Mesendoderm (in vitro differentiated cells): ENCODE data around the gene CCDC127.
"Not testable (repeated sequence)": the region's sequence is repeated elsewhere in the genome, so short reads cannot be mapped to it uniquely, and the experiment has no call there.

Experiments
- DNase-seq: peaks from one replicate; pipeline ENCODE4 v3.0.0; 2013
- H2AK5ac ChIP-seq: 2 replicates; pipeline ENCODE4 v1.6.1; 2013; ENCODE audit warnings: low read length, inconsistent platforms
- H2BK120ac ChIP-seq: 2 replicates; pipeline ENCODE4 v1.6.1; 2013; ENCODE audit warnings: low read depth, mild to moderate bottlenecking, low read length, moderate library complexity, mixed read lengths
- H2BK15ac ChIP-seq: replicated peaks from 2 replicates; pipeline ENCODE4 v1.6.1; 2013; ENCODE audit warnings: low read depth, mild to moderate bottlenecking, moderate library complexity
- H2BK5ac ChIP-seq: 2 replicates; pipeline ENCODE4 v1.6.1; 2013; ENCODE audit warnings: low read length, inconsistent platforms
- H3K18ac ChIP-seq: 2 replicates; pipeline ENCODE4 v1.6.1; 2013; ENCODE audit warnings: mild to moderate bottlenecking, low read length, mixed read lengths
- H3K23ac ChIP-seq: one replicate; pipeline ENCODE4 v1.6.1; 2013; ENCODE audit warnings: low read length
- H3K27ac ChIP-seq: 2 replicates; pipeline ENCODE4 v1.5.1; 2013; ENCODE audit warnings: low read depth, mild to moderate bottlenecking, inconsistent platforms, low read length, moderate library complexity
- H3K27me3 ChIP-seq: 2 replicates; pipeline ENCODE4 v1.6.1; 2013; ENCODE audit warnings: low read length, control low read depth, mild to moderate bottlenecking, inconsistent platforms; ENCODE audit not compliant: insufficient read depth, poor library complexity
- H3K36me3 ChIP-seq: 2 replicates; pipeline ENCODE4 v1.6.1; 2013; ENCODE audit warnings: low read length, inconsistent platforms; ENCODE audit not compliant: control insufficient read depth, insufficient read depth
- H3K4ac ChIP-seq: one replicate; pipeline ENCODE4 v1.6.1; 2013; ENCODE audit warnings: low read depth, mild to moderate bottlenecking, low read length, moderate library complexity
- H3K4me1 ChIP-seq: 2 replicates; pipeline ENCODE4 v1.6.1; 2013; ENCODE audit warnings: low read depth, low read length, inconsistent platforms; ENCODE audit not compliant: control insufficient read depth
- H3K4me2 ChIP-seq: 2 replicates; pipeline ENCODE4 v1.6.1; 2013; ENCODE audit warnings: low read length
- H3K4me3 ChIP-seq: 2 replicates; pipeline ENCODE4 v1.5.1; 2013; ENCODE audit warnings: mild to moderate bottlenecking, low read length
- H3K56ac ChIP-seq: one replicate; pipeline ENCODE4 v1.6.1; 2013; ENCODE audit warnings: low read length
- H3K79me1 ChIP-seq: 2 replicates; pipeline ENCODE4 v1.6.1; 2013; ENCODE audit warnings: low read length, inconsistent platforms
- H3K79me2 ChIP-seq: 2 replicates; pipeline ENCODE4 v1.6.1; 2013; ENCODE audit warnings: mild to moderate bottlenecking, low read length; ENCODE audit not compliant: control insufficient read depth, insufficient read depth
- H3K9ac ChIP-seq: 2 replicates; pipeline ENCODE4 v1.6.1; 2013; ENCODE audit warnings: low read length, inconsistent platforms
- H4K5ac ChIP-seq: one replicate; pipeline ENCODE4 v1.6.1; 2013; ENCODE audit warnings: low read length
- H4K8ac ChIP-seq: one replicate; pipeline ENCODE4 v1.6.1; 2013; ENCODE audit warnings: low read depth, mild to moderate bottlenecking, control low read depth, low read length, moderate library complexity
- WGBS: extraction: QIAGEN DNeasy Blood & Tissue Kit; methylation state at CpG from one replicate; pipeline ENCODE4 v1.1.7; 2013; ENCODE audit warnings: low lambda C conversion rate, missing lambda C conversion rate; ENCODE audit not compliant: insufficient coverage; ENCODE audit errors: extremely low coverage; 5-methylcytosine and 5-hydroxymethylcytosine counted together

CCDC127 gene

DNA sequence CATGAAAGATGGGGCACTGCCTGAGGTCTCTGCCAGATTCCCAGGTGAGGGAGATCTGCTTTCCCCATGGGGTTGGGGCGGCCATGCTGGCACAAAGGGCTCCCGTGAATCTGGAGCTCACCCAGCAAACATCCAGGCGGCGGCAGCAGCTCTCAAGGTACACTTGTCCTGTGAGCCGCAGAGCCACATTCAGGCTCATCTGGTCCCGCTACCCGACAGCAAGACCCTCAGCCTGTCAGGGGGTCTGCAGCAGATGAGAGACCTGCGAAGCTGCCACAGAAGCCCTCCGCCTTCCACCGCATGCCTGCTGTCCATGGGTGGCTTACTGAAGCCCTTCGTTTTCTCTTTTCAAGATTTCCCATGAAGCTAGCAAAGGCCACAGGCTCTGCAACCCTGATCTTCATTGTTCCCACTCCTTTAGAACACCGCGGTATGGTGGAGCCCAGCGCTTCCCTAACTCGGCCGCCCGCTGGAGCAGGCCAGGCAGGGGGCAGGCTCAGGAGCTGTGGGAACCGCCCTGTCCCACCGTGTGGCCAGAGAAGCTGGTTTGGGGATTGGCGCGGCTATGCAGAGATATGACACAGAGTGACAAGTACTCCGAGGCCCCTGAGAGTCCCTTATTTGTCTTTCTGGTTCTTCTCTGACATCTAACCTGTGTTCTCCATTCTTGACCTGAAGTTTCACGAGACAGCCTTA, 17.9 kb downstream of the CCDC127 start:
- H2BK15ac ChIP-seq: no peak overlapping the region
- DNase-seq: no peak

DNA sequence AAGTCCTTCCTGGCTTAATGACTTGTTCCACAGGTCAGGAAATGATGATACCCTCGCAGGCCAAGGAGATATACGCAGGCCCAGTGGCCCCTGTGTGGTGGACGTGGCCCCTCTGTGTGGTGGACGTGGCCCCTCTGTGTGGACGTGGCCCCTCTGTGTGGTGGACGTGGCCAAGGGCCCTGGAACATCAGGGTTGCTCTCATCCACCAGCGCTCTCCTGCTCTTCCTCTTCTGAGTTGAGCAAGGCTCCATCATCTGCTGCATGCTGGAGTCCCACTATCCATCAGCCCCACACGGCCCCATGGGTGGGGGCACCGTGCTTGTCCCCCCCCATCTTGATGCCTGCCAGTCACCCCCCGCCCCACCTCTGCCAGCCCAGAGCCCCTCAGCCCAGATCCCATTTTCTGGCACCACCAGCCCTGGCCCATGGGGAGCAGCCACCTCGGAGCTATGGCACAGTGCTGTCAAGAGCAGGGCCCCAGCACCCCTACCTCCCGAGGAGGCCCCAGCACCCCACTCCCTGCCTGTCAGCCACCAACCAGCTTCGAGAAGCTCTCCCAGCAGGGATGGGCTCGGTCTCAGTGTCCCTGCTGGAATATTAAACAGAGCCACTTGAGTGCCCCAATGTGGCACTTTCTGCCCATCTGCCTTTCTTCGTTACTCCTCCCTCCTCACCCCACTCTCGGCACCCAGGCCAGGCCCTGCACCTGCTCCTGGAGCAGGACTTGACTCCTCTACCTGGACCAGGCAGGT, 18.6 kb downstream of the CCDC127 start:
- Histone ChIP-seq H3K4ac (no peak overlapping the region), H3K9ac (no peak overlapping the region), H3K4me3 (no peak overlapping the region), H3K4me1 (no peaks in the 10 kb centered on the region), H3K36me3 (peaks cover 2% of the 10 kb centered on the region), H2BK5ac (no peak overlapping the region), H4K5ac (no peak overlapping the region), H3K23ac (no peak overlapping the region), H3K18ac (no peak overlapping the region), H3K27ac (no peak overlapping the region), H2BK120ac (no peak overlapping the region), H2BK15ac (no peak overlapping the region), H3K4me2 (no peak overlapping the region), H3K79me1 (peaks cover 2% of the 10 kb centered on the region), H3K79me2 (no peaks in the 10 kb centered on the region), H3K27me3 (no peaks in the 10 kb centered on the region), H2AK5ac (no peak overlapping the region), H3K56ac (no peak overlapping the region), H4K8ac (no peak overlapping the region)
- no peak for DNase-seq
- no CpG with 5 or more reads among the region's 16 CpGs for WGBS

More for the DNA sequence above, 17.9 kb downstream of the CCDC127 start:
- Histone ChIP-seq H3K4me3 (no peak overlapping the region), H2BK5ac (no peak overlapping the region), H3K9ac (no peak overlapping the region), H3K4me1 (no peaks in the 10 kb centered on the region), H4K8ac (no peak overlapping the region), H3K36me3 (peaks cover 2% of the 10 kb centered on the region), H3K4ac (no peak overlapping the region), H4K5ac (no peak overlapping the region), H3K79me2 (no peaks in the 10 kb centered on the region), H3K56ac (no peak overlapping the region), H3K4me2 (no peak overlapping the region), H3K18ac (no peak overlapping the region), H3K79me1 (peaks cover 2% of the 10 kb centered on the region), H3K27ac (no peak overlapping the region), H3K23ac (no peak overlapping the region), H2BK120ac (no peak overlapping the region), H3K27me3 (no peaks in the 10 kb centered on the region), H2AK5ac (no peak overlapping the region)
- WGBS: no CpG with 5 or more reads among the region's 23 CpGs

GRCh38 chr5:198516-199196, 19.3 kb downstream of the CCDC127 start:
- H3K9ac ChIP-seq: no peak overlapping the region
- no CpG with 5 or more reads among the region's 21 CpGs for WGBS
- no peak overlapping the region for H3K4ac ChIP-seq
- H3K27me3 ChIP-seq: no peaks in the 10 kb centered on the region
- H2BK5ac ChIP-seq: no peak overlapping the region
- H3K36me3 ChIP-seq: no peaks in the 10 kb centered on the region
- no peak overlapping the region for H3K18ac ChIP-seq
- no peak overlapping the region for H2BK120ac ChIP-seq
- H2AK5ac ChIP-seq: no peak overlapping the region
- H3K79me1 ChIP-seq: peaks cover 2% of the 10 kb centered on the region
- no peaks in the 10 kb centered on the region for H3K79me2 ChIP-seq
- no peak overlapping the region for H3K56ac ChIP-seq
- no peak overlapping the region for H3K23ac ChIP-seq
- no peak overlapping the region for H3K4me2 ChIP-seq
- DNase-seq: no peak
- no peak overlapping the region for H3K4me3 ChIP-seq
- H3K4me1 ChIP-seq: no peaks in the 10 kb centered on the region
- no peak overlapping the region for H2BK15ac ChIP-seq
- H4K5ac ChIP-seq: no peak overlapping the region
- no peak overlapping the region for H3K27ac ChIP-seq
- H4K8ac ChIP-seq: no peak overlapping the region

DNA sequence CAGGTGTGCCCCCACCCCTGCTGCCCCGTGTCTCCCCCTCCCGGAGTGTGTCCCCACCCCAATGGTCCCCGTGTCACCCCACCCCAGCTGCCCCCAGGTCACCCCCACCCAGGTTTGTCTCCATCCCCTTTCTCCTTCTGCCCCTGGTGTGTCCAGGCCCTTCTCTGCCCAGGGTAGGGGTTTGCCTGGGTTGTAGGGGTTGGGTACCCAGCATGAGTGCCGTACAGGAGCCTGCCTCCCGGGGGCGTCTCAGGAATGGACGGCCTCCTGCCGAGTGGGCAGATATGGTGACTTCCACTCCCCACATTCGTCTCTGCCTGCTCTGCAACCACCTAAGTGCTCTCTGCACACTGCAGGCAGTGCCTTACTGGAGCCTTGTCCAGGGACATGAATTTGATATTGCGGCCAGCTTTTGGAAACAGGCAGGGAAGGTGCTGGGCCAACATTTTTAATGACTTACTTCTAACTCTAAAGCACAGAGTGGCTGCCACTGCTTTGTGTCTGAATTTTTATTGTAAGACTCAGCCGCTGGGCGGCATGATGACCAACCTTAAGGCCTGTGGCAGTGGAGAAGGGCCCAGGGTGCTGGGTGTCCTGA, 20.0 kb downstream of the CCDC127 start:
- no CpG with 5 or more reads among the region's 12 CpGs for WGBS
- H4K8ac ChIP-seq: no peak overlapping the region
- H2BK120ac ChIP-seq: no peak overlapping the region
- H3K23ac ChIP-seq: no peak overlapping the region
- no peaks in the 10 kb centered on the region for H3K27me3 ChIP-seq
- H2BK5ac ChIP-seq: no peak overlapping the region
- H3K79me2 ChIP-seq: no peaks in the 10 kb centered on the region
- no peak overlapping the region for H4K5ac ChIP-seq
- H3K36me3 ChIP-seq: no peaks in the 10 kb centered on the region
- H3K9ac ChIP-seq: no peak overlapping the region
- H3K4me3 ChIP-seq: no peak overlapping the region
- H3K56ac ChIP-seq: no peak overlapping the region
- H3K79me1 ChIP-seq: peaks cover 2% of the 10 kb centered on the region
- DNase-seq: no peak
- H2AK5ac ChIP-seq: no peak overlapping the region
- no peak overlapping the region for H2BK15ac ChIP-seq
- no peaks in the 10 kb centered on the region for H3K4me1 ChIP-seq
- H3K27ac ChIP-seq: no peak overlapping the region
- H3K18ac ChIP-seq: no peak overlapping the region
- no peak overlapping the region for H3K4ac ChIP-seq
- H3K4me2 ChIP-seq: no peak overlapping the region

- H3K23ac ChIP-seq, H3K56ac ChIP-seq: not testable (repeated sequence)
- no CpG with 5 or more reads among the region's 18 CpGs for WGBS
These were observed 20.9 kb downstream of the CCDC127 start for GRCh38 chr5:197031-197430.

More at GRCh38 chr5:197031-197430, 20.9 kb downstream of the CCDC127 start:
- H3K4me2 ChIP-seq, H3K27ac ChIP-seq, H4K5ac ChIP-seq, H4K8ac ChIP-seq, H3K36me3 ChIP-seq, H2BK120ac ChIP-seq, H2BK5ac ChIP-seq, H3K4me3 ChIP-seq, DNase-seq, H3K4ac ChIP-seq, H3K79me1 ChIP-seq, H2BK15ac ChIP-seq, H3K4me1 ChIP-seq, H3K9ac ChIP-seq, H3K79me2 ChIP-seq, H3K27me3 ChIP-seq, H3K18ac ChIP-seq, H2AK5ac ChIP-seq: not testable (repeated sequence)
